GM19372 (cell line): ENCODE measurements around the gene PSAP.
"Not testable (repeated sequence)": the region's sequence is repeated elsewhere in the genome, so short reads cannot be mapped to it uniquely, and the experiment has no call there.

ENCODE experiments used
- ATAC-seq: cut with Tn5 transposase; IDR thresholded peaks from one replicate; pipeline ENCODE4 v1.9.1; 2021; ENCODE audit warnings: mild to moderate bottlenecking, low read depth, moderate library complexity; ENCODE audit not compliant: unreplicated experiment

The PSAP gene

DNA sequence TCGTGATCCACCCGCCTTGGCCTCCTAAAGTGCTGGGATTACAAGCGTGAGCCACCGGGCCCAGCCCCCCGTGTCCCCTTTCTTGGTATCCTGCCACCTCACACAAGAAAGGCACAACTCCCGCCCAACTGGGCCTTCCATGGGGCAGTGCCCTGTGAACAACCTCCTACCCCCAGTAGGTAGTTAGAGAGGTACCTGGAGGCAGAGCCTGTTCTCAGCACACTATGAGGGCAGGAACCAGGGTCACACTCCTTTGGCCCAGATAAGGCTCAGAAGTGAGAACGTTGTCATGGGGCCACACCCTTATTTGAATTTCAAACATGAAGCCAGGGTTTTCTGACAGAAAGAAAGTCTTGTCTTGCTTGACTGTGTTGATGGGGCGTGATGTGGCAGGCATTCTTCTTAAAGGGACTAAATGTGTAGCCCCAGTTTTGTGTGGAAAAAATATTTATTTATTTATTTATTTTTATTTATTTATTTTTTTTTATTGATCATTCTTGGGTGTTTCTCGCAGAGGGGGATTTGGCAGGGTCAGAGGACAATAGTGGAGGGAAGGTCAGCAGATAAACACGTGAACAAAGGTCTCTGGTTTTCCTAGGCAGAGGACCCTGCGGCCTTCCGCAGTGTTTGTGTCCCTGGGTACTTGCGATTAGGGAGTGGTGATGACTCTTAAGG lies 23.8 kb upstream of the PSAP start:
- ATAC-seq, result not testable (repeated sequence)

DNA sequence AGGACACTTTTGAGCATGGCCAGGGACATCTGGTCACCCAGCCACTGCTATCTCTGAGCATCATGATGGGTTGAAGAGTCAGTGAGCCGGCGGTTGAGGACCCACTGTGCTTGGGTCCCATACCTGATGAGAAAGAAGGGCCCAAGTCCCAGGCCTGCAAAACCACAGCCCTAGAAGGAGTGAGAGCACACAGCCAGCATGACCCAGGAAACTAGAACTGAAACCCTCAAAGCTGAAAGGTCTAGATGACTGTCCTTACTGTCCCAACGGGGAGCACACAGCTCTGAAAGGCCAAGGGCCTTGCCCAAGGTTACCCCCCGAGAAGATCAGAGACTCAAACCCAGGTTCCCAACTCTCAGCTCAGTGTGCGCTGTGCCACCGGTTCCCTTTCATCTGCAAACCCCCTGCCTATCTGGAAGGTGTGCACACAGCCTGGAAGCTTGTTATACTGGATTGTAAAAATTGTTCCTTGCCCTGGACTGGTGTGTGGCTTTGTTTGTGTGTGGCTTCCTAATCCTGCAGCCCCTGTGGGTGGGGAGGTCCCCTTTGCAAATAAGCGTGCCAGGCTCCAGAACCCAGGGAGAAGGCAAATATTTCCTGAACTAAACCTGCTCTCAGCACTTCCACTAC lies 22.6 kb upstream of the PSAP start:
- ATAC-seq, result peak; percentile 94

DNA sequence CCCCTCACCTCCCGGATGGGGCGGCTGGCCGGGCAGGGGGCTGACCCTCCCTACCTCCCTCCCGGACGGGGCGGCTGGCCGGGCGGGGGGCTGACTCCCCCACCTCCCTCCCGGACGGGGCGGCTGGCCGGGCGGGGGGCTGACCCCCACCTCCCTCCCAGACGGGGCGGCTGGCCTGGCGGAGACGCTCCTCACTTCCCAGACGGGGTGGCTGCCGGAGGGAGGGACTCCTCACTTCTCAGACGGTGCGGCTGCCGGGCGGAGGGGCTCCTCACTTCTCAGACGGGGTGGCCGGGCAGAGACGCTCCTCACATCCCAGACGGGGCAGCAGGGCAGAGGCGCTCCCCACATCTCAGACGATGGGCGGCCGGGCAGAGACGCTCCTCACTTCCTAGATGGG lies 18.6 kb upstream of the PSAP start:
- ATAC-seq, result not testable (repeated sequence)

DNA sequence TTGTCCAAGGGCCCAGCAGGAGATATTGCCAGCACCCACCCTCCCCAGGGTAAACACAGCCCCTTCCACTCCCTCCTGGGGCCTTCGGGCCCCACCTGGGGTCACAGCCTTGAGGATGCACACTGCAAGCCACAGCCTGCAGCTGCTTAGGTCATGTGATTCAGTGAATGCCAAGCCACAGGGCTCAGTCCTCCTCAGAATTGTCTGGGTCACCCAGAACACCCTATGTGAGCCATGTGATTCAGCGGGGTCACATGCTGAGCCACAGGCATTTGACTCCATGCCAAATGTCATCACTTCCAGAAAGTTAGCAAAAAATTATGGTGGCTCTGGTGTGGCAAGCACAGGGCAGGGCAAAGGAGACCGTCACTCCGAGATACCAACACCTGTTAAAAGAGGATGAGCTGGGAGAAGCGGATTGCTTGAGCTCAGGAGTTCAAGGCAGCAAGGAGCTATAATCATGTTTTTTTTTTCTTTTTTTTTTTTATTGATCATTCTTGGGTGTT lies 17.2 kb upstream of the PSAP start:
- ATAC-seq, result no peak

DNA sequence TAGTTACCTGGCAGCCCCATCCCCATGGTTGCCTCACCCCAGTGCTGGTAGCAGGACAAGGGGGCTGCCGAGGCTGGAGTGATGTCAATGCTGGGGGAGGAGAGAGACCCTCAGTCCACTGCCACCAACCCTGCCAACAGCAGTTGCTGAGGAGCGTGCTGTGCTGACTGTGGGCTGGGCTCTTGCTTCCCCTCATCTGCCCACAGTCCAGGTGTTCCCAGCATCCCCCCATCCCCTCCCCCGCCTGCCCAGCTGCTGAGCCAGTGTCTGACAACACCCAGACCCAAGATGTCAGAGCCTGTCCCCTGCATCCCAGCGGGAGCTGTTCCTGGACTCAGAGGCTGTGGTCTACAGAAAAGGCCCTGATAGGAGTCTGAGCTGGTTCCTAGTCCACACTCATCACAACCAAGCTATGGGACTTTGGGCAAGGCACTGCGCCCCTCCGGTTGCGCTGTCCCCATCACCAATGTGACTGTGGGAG lies 14.6 kb upstream of the PSAP start:
- no peak for ATAC-seq

DNA sequence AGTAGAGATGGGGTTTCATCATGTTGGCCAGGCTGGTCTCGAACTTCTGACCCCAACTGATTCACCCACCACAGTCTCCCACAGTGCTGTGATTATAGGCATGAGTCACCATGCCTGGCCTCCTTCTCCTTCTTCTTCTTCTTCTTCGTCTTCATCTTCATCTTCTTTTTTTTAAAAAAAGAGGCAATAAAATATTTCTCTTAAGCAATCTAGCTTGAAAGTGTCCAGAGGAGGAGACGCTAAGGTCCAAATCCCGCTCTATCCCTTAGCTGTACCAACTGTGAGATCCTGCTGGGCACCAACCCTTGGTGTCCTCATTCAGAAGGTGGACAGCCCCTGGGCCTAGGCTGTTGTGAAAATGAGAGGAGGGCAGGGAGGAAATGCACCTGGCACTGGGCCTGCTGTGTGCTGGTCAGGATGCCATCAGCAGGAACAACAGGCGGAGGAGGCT lies 13.9 kb upstream of the PSAP start:
- no peak for ATAC-seq

DNA sequence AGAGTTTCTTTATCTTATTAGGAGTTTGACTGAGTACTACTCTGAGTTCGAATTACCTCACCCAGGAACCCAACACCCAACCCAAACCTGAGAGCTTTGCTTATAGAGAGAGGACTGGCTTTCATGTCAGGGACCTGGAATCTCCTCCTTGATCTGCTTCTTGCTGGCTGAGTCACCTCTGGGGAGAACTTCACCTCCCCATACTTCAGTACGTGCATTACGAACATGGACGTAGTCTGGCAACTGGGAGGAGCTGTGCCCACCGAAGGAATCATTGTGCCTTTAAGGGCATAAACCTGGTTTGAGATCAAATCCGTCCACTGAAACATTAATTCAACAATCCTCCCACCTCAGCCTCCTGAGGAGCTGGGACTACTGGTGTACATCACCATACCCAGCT lies 12.2 kb upstream of the PSAP start:
- ATAC-seq, result no peak

DNA sequence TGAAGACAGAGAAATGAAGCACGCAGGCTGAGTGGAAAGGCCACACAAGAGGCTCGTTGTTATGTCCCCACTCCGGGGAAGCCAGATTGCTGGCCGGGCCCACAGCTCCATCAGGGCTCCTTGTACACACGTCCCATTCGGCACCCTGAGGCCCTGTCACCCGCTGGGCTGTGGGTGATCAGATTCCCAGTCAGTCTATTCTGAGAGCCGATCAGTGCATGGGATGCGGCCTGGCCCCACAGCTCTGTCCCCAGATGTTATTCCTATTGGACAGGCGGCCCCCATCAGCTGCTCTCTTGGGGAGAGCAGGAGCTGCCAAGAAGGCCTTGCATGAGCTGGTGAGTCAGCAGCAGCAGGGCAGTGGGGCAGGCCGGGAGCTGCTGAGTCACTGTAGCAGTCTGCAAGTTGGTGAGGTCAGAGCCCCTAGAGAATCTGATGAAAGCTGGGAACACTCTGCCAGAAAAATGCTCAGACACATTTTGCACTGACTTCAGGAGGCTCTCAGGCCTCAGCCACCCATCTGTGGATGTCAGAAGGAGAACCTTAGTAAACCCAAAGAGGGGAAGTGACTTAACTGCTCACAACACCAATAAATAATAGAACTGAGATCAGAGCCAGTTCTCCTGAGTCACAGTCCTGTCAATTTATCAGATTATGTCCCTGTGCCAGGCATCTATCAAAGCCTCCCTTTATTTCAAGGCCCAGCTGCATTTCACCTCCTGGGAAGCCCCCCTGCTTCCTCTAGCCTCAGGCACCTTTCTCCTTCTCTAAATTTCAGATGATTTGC lies 9.4 kb upstream of the PSAP start:
- no peak for ATAC-seq

DNA sequence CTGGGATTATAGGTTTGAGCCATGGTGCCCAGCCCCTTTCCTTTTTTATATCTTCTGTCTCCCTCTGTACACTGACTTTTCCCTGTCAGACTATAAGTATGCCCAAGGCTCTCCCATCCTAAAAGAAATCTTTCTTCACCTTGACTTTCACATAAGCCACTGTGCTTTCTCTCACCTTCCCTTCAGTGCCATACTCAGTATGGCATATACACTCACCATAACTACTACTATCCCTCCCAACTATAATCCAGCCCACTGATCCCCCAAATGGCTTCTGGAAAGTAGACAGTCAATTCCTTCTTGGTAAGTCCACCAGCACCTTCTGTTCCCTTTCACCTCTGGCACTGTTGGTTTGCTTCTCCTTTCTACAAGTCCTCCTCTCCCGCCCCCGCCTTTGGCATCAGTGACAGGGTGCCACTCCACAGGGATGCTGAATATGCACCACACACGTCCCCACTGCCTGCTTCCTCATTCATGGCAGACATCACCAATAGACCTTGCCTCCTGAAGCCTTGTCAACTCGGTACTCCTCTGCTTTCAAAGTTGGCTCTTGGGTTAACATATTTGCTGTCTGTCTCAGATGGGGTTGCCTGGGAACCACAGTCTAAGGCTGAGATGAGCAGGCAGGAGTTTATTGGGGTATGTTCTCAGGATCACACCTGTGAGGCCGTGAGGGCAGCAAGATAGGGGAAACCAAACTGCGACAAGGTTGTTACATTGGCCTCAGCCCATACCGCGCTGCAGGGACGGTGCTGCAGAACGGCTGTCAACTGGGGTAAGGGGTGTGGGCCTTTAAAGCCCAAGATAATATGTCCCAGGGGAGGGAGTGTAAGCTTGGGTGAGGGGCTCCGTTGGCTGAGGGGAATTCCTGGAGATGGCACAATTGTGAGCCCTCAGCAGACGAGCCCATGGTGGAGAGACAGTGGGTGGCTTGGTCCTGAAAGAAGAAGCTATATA lies 7.2 kb upstream of the PSAP start:
- no peak for ATAC-seq

DNA sequence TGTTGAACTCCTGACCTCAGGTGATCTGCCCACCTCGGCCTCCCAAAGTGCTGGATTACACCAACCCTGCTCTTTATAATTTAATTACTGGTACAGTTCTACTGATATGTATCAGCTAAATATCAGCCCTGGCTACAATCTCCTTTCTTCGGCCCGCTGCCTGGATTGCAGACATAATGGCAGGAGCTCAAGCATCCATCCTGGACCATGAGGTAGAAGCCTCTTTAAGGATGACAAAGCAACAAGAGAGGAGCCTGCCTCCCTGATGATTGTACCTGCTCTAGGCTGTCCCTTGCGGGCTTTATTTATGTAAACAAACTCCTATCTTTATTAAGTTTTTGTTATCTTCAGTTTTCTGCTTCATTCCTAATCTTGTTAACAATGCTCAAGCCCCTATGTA lies 5.6 kb upstream of the PSAP start:
- no peak for ATAC-seq

DNA sequence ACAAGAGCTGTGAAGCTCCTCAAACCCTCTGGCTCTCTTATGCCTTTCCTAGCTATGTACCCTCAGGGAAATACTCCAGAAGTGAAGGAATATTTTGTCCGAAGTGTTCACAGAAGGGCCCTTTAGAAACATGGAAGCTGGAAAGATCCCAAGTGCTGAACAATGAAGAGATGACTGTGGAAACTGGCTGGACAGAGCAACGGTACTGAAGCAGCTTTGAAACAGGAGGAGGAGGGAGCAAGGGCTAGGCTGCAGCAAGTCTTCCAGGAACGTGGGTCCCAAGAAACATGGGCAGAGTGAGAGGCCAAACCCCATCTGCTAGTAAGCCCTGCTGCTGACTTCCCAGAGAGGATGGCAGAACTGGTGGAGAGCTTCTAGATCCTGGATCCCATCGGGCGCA lies 3.0 kb upstream of the PSAP start:
- no peak for ATAC-seq

DNA sequence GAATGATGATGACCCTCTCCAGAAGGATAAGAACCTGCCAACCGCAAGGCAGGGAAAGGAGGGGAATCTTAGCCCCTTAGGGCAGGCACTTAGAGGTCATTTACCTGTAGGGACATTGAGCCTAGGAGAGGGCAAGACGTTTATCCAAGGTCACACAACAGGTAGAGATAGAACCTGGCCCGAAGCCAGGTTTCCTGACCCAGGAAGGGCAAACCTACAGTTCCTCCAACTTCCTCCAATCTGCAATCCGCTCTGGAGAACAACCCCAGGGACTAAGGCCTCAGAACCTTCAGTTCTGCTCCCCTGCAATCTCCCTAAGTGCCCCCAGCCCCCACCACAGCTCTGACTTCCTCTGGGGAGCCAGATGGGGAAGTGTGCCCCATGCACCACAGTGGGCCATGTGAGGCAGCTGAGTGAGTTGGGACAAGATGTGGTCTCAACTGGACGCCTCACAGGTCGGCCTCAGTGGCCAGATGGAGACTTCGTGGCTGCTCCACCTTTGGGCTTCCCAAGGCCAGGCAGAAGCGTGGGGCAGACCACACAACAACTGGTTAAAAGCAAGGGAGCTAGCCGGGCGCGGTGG lies 1.4 kb upstream of the PSAP start:
- ATAC-seq, result no peak

DNA sequence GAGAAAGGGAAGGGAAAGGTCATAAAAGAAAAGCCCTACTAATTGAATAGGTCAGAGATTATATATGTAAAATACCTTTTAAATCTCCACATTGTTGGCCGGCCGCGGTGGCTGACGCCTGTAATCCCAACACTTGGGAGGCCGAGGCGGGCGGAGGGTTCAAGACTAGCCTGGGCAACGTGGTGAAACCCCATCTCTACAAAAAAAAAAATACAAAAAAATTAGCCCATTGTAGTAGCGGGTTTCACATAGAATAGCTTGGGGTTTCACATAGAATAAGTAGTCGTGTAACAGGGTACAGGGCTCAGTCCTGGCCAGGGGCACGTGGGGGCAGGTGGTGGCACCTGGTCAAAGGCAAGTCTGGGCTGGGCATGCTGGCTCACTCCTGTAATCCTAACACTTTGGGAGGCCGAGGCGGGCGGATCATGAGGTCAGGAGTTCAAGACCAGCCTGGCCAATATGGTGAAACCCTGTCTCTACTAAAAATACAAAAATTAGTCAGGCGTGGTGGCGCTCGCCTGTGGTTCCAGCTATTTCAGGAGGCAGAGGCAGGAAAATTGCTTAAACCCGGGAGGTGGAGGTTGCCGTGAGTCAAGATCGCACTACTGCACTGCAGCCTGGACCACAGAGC lies 529 bp upstream of the PSAP start:
- peak; percentile 18 for ATAC-seq

DNA sequence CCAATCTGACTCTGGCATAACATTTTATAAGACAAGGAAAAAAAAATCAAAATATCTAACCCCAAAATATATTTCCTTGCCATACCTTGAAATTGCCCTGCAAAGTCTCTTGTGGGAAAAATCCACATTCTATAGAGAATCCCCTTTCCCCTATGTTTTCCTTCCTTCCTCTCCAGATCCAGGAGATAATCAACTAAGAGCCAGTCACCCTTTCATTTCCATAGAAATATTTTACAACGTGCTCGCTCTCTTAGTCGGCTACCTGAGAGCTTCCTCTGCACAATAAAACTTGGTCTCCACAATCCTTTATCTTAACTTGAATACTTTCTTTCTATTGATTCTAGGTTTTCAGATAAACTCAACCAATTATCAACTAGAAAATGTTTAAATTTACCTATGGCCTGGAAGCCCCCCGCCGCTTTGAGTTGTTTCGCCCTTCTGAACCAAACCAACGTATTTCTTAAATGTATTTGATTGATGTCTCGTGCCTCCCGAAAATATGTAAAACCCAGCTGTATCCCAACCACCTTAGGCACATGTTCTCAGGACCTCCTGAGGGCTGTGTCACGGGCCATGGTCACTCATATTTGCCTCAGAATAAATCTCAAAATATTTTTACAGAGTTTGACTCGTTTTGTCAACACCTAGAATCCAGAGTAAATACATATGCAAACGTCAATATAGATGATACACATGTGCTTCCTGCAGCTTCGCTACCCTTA lies 869 bp downstream of the PSAP start:
- ATAC-seq, result no peak

DNA sequence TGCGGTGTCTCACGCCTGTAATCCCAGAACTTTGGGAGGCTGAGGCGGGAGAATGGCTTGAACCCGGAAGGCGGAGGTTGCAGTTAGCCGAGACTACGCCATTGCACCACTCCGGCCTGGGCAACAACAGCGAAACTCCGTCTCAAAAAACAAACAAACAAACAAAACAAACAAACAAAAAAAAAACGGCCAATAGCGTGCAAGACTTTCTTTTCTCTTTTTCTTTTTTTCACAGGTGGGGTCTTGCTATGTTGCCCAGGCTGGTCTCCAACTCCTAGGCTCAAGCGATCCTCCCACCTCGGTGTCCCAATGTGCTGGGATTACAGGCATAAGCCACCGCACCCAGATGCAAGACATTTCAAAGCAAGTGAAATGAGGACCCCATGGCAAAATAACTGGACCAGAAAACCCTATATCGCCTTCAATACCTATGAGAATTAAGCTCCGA lies 1.6 kb downstream of the PSAP start:
- ATAC-seq, result no peak

DNA sequence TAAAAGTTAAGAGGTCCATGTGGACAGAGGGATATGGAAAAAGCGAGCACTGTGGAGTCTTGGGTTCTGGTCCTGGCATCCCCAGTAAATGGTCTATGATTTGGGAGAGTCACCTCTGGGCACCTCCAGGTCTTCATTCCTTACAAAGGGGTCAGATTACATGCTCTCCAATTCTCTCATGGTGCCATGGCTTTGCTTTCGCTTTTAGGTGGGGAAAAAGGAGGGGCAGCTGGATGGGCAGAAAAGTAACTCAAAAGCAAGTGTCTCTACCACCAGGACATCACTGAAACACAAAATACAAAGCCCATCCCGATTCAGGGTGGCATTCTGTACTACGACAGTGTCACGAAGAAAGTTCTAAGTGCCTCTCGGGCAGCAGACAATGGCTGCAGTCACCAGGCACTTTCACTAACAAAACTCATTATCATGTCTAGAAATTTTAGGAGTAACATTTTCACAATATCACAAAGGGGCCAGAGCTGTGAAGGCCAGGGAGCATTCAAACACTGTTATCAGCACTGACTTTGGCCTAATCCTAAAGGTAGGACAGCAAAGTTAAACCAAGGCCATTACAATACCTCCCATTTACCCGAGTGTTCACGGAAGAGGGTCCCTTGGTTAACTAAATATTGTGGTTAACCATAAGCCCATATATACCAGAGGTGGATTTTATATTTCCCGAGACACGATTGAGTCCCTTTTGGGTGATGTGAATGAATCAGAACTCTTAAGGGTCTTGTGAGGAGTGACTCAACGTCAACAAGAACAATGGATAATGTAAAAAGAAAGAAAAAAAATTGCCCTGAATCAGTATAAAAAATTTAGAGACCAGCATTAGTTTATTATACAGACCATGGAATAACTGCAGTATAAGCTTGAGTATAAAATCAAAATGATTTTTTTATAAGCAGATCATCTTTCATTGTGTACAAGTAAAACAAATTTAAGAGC lies 2.5 kb downstream of the PSAP start:
- ATAC-seq, result no peak

DNA sequence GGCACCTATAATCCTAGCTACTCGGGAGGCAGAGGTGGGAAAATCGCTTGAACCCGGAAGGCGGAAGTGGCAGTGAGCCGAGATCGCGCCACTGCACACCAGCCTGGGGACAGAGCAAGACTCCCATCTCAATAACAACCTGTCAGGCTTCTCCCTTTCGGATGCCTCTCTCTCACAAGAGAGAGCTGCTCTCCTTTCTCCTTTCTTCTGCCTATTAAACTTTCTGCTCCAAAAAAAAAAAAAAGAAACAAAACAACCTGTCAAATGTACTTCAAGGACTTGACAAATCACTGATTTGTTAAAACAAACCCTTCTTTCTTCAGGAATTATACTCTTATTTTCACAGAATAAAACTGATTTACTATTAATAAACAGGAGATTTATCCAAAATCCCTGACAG lies 3.6 kb downstream of the PSAP start:
- ATAC-seq, result no peak

DNA sequence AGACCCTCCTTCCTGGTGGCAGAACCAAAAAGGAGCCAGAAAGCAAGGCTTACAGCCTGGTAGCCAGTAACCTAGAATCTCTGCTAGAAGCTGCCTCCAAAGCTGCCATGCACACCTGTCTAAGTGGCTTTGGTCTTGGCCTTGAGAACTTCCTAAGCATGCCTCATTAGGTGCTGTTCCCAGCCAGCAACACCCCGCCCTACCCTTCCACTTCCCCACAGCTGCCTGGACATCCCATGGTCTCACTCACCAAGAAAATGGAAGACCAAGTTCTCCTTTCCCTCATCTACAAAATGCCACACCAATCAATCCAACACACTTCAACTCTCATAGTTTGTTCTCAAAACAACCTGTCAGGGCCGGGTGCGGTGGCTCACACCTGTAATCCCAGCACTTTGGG lies 4.2 kb downstream of the PSAP start:
- ATAC-seq, result no peak
